ENCODE results near the gene ZBTB48.

The ZBTB48 gene

DNA sequence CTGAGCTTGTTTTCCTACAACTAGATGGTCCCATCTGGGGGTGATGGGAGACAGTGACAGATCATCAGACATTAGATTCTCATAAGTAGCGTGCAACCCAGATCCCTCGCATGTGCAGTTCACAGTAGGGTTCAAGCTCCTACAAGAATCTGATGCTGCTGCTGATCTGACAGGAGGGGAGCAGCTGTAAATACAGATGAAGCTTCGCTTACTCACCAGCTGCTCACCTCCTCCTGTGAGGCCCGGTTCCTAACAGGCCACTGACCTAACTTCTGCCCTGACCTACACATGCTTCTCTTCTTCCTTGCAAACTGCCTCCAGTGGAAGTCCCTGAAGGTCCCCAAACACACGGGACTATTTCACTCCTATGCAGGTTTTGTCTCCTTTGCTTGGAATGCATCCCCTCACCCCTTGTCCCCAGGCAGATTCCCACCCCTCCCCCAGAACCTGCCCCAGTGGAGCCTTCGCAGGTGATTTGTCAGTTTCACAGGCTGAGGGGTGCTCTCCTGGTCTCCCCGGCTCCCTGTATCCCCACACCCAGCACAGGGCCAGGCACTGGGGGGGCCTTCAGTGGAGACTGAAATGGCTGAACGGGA, 5.7 kb upstream of the ZBTB48 start:
- no peak for DNase-seq

DNA sequence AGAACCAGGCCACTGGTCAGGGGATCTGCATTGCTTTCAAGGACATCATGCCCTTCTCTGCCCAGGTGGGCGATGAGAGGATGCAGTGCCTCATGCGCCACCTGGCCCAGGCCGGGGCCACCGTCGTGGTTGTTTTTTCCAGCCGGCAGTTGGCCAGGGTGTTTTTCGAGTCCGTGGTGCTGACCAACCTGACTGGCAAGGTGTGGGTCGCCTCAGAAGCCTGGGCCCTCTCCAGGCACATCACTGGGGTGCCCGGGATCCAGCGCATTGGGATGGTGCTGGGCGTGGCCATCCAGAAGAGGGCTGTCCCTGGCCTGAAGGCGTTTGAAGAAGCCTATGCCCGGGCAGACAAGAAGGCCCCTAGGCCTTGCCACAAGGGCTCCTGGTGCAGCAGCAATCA, 5.0 kb upstream of the ZBTB48 start:
- DNase-seq: no peak

DNA sequence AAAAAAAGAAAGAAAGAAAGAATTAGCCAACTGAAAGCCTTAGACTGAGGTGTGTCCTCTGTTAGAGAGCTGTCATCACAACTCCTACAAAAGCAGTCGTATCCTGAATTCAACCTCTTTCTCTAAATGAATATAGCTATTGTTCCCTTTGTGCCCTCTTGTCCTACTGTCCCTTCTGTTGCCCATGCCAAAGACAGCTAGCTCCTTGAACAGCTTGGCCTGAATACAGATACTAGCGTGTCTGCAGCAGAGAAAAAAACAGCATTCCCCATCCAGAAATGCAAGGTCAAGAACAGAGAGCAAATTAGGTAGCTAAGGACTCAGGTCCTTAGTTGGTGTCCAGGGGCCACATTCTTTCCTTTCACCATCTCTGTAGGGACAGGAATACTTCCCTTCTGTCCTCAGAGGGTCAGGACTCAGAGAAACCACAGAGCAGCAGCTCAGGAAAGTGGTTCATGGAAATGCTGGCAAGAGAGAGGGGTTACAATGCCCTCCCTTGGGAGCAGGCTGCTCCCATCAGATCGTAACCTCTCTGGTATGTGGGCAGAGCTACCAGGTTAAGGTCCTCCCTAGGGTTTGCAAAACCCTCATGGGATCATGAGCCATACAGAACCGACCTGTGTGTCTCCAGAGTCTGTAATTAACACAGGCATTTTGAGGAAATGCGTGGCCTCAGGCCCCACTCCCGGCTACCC, 1.8 kb upstream of the ZBTB48 start:
- no peak for DNase-seq

DNA sequence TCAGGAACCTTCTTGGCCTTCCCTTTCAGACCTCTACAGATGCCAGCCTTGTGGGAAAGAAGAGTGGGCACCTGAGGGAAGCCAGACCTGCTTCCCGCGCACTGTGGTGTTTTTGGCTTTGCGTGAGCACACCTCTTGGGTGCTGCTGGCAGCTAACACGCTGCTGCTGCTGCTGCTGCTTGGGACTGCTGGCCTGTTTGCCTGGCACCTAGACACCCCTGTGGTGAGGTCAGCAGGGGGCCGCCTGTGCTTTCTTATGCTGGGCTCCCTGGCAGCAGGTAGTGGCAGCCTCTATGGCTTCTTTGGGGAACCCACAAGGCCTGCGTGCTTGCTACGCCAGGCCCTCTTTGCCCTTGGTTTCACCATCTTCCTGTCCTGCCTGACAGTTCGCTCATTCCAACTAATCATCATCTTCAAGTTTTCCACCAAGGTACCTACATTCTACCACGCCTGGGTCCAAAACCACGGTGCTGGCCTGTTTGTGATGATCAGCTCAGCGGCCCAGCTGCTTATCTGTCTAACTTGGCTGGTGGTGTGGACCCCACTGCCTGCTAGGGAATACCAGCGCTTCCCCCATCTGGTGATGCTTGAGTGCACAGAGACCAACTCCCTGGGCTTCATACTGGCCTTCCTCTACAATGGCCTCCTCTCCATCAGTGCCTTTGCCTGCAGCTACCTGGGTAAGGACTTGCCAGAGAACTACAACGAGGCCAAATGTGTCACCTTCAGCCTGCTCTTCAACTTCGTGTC, 995 bp upstream of the ZBTB48 start:
- no peak for DNase-seq

DNA sequence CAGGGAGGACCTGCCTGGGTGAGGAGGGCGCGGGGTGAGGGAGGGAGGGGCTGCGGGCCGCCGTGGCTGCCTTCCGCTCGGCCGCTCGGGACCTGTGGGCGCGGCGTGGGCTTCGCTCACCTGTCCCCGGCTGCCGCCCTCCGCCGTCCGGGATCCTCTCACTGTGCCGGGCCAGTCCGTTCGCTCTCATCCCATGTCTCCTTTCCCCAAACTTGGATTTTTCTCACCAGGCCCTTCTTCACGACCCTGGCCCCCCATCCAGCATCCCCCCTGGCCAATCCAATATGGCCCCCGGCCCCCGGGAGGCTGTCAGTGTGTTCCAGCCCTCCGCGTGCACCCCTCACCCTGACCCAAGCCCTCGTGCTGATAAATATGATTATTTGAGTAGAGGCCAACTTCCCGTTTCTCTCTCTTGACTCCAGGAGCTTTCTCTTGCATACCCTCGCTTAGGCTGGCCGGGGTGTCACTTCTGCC, 362 bp downstream of the ZBTB48 start:
- no peak for DNase-seq

DNA sequence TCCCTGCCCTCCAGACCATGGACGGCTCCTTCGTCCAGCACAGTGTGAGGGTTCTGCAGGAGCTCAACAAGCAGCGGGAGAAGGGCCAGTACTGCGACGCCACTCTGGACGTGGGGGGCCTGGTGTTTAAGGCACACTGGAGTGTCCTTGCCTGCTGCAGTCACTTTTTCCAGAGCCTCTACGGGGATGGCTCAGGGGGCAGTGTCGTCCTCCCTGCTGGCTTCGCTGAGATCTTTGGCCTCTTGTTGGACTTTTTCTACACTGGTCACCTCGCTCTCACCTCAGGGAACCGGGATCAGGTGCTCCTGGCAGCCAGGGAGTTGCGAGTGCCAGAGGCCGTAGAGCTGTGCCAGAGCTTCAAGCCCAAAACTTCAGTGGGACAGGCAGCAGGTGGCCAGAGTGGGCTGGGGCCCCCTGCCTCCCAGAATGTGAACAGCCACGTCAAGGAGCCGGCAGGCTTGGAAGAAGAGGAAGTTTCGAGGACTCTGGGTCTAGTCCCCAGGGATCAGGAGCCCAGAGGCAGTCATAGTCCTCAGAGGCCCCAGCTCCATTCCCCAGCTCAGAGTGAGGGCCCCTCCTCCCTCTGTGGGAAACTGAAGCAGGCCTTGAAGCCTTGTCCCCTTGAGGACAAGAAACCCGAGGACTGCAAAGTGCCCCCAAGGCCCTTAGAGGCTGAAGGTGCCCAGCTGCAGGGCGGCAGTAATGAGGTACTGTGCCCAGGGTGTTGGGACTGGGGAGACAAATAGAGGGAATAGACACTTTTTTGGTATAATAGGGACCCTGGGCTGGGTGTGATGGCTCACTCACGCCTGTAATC, 1.0 kb downstream of the ZBTB48 start:
- no peak for DNase-seq

DNA sequence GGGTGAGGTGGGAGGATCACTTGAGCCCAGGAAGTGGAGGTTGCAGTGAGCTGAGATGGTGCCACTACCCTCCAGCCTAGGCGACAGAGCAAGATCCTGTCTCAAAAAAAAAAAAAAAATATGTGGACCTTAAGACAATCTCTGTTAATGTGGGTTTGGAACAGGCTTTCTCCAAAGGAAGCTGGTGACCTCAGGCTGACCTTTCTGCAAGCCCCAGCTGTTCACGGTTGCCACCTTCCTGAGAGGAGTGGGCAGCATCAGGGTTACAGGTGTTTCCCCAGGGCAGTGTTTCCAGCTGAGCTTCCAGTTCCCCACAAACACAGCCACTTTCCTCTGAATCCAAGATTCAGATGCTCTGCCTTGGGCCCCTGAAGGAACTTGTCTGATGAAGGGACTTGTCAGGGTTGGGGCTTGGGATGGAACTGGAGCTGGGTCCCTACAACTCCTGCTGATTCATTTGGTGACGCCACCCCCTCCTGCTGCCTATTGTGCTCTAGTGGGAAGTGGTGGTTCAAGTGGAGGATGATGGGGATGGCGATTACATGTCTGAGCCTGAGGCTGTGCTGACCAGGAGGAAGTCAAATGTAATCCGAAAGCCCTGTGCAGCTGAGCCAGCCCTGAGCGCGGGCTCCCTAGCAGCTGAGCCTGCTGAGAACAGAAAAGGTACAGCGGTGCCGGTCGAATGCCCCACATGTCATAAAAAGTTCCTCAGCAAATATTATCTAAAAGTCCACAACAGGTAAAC, 1.9 kb downstream of the ZBTB48 start:
- peak; percentile 66 for DNase-seq

DNA sequence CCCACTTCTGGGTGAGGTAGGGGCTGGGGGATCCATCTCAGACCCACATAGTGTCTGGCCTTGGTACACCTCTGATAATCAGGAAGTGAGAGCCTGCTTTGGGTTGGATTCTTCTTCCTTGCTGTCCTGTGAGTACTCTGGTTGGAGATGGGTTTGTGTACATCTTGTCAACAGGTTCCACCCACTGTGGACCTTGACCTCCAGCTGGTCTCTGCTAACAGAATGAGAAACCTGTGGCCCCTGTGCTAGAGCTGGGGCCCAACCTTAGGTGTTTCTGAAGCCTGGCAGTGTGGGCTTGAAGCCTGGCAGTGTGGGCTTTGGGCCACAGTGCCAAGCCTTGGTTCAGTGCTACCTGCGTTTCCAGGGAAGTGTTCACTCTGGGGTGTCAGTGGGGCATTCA, 2.6 kb downstream of the ZBTB48 start:
- DNase-seq: no peak

DNA sequence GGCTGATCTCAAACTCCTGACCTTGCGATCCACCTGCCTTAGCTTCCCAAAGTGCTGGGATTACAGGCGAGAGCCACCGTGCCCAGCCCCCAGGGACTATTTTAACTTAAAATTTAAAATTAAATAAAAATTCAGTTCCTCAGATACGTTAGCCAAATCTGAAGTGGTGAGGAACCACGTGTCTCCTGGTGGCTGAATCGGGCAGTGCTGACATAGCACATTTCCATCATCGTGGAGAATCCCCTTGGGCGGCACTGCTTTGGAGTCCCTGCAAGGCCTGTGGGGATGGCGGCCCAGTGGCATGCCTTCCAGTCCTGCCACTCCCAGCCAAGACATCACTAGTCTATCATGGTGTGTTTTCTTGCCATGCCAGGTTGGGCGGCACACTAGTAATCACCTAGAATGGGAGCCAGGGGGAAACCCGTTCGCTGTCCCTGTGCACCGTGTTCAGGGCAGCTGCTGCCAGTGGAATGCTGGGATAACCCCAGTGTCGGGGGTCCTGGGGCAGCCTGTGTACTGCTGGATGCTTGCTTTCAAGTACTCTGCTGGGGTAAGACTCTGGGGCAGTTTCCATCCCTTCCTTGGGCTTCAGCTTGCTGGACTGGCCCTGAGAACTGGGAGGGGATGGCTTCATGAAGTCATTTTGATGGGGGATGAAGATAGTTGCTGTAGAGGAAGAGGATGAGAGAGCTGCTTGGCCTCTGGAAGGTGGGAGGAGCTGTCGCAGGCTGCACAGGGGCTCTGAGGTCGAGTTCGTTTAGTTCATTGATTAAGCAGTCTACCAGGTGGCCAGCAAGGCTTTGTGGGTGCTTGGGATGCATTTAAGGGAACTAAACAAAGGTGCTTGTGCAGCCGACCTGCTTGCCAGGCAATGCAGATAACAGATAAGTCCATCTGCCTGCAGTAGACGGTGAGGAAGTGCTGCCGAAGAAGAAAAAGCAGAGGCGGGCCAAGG, 4.6 kb downstream of the ZBTB48 start:
- DNase-seq: no peak

DNA sequence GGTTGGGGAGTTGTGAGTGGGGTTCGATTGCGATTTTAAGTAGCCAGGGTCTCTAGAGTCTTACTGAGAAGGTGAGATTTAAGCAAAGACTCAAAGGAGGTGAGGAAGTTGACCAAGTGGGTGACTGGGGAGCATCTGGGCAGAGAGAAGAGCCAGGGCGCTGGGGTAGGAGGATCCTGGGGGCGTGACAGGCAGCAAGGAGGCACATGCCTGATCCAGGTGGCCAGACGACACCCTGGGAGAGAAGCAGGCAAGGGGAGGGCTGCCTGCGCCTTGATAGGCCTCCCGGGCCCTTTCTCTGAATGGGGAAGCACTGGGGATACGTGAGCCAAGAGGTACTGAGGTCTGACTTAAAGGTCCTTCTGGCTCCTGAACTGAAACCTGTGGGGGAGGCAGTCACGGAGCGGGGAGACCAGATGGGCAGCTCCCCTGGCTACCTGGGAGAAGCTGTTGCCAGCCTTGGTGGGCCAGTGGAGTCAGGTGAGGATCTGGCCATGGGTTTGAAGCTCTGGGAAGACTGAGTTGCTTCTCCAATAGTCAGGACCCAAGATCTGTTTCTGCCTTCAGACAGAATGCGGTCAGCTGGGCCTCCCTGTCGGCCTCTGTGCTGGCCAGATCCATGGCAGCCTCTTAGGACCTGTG, 5.4 kb downstream of the ZBTB48 start:
- DNase-seq: no peak

DNA sequence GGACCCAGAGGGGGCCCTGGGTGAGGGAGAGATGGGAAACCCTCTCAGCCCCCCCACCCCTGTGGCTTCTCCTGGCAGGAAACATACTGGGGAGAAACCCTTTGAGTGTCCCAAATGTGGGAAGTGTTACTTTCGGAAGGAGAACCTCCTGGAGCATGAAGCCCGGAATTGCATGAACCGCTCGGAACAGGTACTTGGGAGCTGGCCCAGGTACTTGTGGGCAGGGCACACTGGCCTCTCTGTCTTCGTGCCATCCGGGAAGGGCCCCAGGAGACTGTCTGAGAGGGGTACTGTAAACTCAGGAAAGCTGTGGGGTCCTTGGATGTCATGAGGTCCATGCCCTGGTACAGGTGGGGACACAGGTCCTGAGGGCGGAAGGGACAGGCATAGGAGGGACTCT, 6.0 kb downstream of the ZBTB48 start:
- no peak for DNase-seq

DNA sequence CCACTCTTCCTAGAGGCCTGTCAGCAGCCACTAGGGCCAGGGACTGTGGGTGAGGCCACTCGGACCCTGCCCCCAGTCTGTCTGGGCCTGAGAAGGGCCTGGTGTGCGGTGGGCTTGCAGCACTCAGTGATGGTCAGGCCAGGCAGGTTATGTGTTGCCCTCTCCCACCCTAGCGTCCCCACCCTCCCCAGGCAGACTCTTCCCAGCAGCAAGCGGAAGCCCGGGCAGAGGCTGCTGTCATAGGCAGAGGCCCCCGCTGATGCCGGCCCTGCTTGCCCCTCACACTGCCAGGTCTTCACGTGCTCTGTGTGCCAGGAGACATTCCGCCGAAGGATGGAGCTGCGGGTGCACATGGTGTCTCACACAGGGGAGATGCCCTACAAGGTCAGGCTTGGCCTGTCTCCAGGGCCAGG, 6.6 kb downstream of the ZBTB48 start:
- no peak for DNase-seq

DNA sequence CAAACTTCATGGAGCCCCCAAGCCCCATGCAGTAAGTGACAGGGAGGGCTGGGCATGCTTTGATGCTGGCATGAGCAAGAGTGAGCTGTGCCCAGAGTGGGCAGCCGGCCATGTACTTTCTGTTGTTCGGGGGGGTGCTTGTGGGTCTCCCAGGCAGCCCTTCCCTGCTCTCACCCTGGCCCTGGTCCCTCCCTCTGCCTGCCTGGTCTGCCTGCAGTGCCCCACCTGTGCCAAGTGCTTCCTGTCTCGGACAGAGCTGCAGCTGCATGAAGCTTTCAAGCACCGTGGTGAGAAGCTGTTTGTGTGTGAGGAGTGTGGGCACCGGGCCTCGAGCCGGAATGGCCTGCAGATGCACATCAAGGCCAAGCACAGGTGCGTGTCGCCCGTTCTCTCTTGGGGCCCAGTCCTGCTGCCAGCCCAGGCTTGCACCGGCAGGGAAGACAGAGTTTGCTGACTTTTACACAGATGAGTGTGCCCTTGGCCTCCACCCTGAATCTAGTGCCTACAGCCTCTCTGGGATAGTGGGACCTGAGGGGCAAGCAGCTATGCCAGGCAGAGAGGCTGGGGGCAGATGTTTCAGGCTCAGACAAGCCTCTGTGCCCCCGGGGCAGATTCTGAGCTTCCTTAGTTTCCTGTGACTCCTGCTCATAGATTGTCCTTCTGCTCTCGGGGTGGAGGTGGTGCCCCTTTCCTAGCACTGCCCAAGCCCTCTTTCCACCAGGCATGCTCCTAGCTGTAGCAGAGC, 7.6 kb downstream of the ZBTB48 start:
- no peak for DNase-seq

DNA sequence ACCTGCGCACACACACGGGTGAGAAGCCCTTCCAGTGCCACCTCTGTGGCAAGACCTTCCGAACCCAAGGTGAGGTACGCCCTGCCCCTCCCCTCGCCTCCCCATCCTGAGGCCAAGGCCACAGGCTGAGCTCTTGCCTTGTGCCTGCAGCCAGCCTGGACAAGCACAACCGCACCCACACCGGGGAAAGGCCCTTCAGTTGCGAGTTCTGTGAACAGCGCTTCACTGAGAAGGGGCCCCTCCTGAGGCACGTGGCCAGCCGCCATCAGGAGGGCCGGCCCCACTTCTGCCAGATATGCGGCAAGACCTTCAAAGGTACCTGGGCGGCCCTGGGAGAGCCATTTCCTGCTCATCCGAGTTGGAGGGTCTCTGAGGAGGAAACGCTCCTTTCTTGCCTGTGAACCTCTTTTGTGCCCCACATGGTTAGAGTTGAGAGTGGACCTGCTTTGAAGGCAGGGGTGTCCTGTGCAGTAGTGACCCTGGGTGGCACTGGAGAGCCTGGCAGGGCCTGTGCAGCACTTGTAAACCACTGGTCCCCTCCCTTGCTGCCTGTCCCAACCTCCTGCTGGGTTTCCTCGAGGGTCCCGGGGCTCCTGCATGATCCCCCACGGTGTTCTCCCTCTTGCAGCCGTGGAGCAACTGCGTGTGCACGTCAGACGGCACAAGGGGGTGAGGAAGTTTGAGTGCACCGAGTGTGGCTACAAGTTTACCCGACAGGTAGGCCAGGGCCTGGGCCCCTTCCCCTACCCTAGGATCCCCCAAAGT, 8.5 kb downstream of the ZBTB48 start:
- DNase-seq: no peak

DNA sequence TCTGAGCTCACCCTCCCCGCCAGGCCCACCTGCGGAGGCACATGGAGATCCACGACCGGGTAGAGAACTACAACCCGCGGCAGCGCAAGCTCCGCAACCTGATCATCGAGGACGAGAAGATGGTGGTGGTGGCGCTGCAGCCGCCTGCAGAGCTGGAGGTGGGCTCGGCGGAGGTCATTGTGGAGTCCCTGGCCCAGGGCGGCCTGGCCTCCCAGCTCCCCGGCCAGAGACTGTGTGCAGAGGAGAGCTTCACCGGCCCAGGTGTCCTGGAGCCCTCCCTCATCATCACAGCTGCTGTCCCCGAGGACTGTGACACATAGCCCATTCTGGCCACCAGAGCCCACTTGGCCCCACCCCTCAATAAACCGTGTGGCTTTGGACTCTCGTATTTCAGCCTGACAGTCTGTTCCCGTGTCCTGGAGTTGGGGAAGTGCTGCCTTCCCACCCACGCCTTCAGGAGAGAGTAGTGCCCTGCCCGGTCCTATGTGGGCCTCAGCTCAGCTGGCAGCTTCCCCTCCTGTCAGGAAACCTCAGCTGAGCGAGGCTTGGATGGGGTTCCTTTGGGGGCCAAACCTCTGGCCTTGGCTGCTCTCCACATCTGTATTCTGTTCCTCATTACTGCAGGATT, 9.2 kb downstream of the ZBTB48 start:
- no peak for DNase-seq

DNA sequence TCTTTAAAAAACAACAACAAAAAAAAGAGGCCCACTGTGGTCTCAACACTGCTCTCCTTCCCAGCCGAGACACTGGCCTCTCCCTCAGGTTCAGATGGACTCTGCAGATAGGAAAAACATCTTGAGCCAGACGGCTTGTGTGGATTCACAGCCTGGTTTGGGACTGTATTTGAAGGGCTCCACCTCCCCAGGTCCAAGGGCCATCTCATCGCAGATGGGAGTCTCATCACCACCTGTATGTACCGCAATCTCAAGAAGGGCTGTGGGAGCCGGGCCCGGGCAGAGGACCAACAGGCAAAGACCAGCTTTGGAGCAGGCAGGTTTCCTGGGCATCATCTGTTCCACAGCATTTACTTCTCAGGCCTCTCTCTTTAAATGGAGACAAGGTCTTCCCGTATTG, 10.3 kb downstream of the ZBTB48 start:
- DNase-seq: no peak

DNA sequence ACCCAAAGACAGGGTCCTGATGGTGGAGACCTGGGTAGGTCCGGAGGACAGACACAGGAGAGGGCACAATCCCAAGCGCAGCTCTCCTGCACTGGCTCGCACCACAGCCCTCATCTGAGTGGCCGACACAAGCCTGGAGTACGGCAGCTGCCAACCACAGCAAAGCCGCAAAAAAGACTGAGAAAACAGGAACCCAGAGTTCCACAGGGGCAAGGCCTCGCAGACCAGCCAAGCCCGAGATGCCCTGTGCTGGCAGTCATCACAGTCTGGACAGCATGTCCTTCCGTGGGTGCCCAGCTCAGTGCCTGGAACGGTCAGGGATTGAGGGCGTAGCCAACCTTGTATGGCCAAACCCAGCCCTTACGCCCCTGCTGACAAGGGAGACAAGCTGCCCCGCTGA, 11.4 kb downstream of the ZBTB48 start:
- DNase-seq: no peak

DNA sequence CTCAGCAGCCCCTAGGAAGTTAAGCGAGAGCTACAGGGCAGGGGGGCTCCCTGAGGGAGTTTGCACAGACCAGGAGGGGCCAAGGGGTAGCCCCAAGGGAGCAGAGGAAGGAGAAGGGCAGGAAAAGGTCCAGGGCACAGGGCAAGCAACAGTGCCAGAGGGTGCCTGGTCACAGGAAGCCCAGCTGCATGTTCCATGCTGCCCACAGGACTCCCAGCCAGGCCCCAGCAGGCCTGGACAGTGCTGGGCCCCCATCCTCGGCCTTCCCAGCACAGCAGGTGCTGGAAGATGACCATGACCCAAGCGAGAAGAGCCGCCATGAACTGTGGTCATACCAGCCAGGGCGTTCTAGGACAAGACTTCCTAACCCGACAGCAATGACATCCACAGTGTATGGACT, 11.8 kb downstream of the ZBTB48 start:
- DNase-seq: no peak

DNA sequence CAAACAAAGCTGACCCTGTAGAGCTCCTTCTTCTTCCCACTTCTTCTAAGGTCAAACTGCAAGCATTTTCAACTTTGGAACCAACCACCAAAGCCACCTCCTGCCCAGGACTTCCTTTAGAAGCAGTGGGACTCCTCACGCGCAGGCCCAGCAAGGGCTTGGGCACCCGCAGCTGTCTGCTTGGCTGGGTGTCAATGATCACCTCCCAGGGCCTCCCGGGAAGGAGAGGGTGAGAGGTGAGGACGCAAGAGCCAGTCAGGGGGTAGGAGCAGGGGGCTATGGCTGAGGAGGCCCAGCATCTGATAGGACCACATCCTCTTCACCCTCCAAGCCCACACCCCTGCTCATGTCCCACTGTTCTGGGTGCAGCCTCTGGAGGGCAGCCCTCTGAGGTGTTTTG, 12.6 kb downstream of the ZBTB48 start:
- DNase-seq: no peak

Measured in CD4-positive, alpha-beta T cell treated with Interleukin-15 for 1 hour (primary cell).